Sciatic nerve (tissue), 2 donors: ENCODE data around the gene C6orf52. TPM values are rescaled to one million over a fixed set of nuclear protein-coding genes. Genes with fewer than 3 reads are reported as not detected.
"Not testable (repeated sequence)": the region's sequence is repeated elsewhere in the genome, so short reads cannot be mapped to it uniquely, and the experiment has no call there.

ENCODE experiments used
- ATAC-seq: fragments of 200-7000 bp; cut with Tn5 transposase; one replicate; pipeline ENCODE4 v1.9.1; 2020; ENCODE audit warnings: mild to moderate bottlenecking, moderate library complexity
- DNase-seq: peaks from one replicate; pipeline ENCODE4 v3.0.0-alpha.2; 2020; ENCODE audit warnings: low spot score
- intact Hi-C: fragments of 100-400 bp; cut with DNase I; formaldehyde crosslinking; loops from one replicate; pipeline ENCODE4 v1.14.2; 2022
- total RNA-seq: library from RNA; stranded (reverse); fragmentation: NEBNext Ultra II Directional; extraction: Animal tissue kit (Norgen Biotek cat#: 25700); gene quantifications from one replicate; pipeline ENCODE4 v1.2.1, GENCODE V29; 2021
- donor health status: DM: no; HTN: no; CAD: no.
- donor health status: DM: no; HTN: no; CAD: no.

Gene C6orf52
- total RNA-seq, 1 donor from 2014 or later, result 1.1 TPM

- ATAC-seq, result no peak
- DNase-seq, result no peak
- intact Hi-C loops, result no loop called here
Measured at GRCh38 chr6:10662207-10662606, 32.2 kb downstream of the C6orf52 start.

GRCh38 chr6:10660431-10661191 lies 33.8 kb downstream of the C6orf52 start:
- intact Hi-C loops, ATAC-seq, DNase-seq: not testable (repeated sequence)

DNA sequence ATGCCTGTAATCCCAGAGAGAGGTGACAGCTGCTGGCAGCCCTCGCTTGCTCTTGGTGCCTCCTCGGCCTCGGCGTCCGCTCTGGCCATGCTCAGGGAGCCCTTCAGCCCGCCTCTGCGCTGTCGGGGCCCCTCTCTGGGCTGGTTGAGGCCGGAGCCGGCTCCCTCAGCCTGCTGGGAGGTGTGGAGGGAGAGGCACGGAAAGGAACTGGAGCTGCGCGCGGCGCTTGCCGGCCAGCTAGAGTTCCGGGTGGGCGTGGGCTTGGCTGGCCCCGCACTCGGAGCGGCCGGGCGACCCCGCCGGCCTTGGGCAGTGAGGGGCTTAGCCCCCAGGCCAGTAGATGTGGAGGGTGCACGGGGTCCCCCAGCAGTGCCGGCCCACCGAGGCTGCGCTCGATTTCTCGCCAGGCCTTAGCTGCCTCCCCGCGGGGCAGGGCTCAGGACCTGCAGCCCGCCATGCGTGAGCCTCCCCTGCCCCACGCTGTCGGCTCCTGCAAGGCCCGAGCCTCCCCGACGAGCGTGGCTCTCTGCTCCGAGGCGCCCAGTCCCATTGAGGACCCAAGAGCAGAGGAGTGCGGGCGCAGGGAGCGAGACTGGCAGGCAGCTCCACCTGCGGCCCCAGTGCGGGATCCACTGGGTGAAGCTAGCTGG lies 34.6 kb downstream of the C6orf52 start:
- intact Hi-C loops, result loop anchor here (5.0 kb wide), 1 partner anchor 1657 kb away; no protein-coding TSS in a partner anchor
- no peak for ATAC-seq
- no peak for DNase-seq

- no peak for DNase-seq
- no peak for ATAC-seq
- intact Hi-C loops, result loop anchor here (5.0 kb wide), 1 partner anchor 1658 kb away; no protein-coding TSS in a partner anchor
Measured at GRCh38 chr6:10658910-10659698, 35.3 kb downstream of the C6orf52 start.

- intact Hi-C loops, result loop anchor here (5.0 kb wide), 1 partner anchor 1662 kb away; no protein-coding TSS in a partner anchor
- no peak for DNase-seq
- ATAC-seq, result no peak
Measured at GRCh38 chr6:10655508-10656055, 38.8 kb downstream of the C6orf52 start.

DNA sequence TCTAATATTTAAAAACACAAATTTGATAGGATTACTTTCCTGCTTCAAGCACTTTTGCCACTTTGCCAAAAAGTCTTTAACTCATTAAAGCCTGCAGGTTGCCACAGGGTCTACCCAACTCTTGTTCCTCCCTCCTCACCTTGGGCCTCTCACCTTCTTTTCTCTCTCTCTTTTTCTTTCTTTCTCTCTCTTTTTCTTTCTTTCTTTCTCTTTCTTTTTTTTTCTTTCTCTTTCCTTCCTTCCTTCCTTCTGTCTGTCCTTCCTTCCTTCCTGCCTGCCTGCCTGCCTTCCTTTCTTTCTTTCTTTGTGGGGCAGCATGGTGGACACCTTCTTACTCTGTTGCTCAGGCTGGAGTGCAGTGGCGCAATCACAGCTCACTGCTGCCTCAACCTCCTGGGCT lies 50.2 kb downstream of the C6orf52 start:
- DNase-seq (no peak), ATAC-seq (no peak)
- intact Hi-C loops, result no loop called here

DNA sequence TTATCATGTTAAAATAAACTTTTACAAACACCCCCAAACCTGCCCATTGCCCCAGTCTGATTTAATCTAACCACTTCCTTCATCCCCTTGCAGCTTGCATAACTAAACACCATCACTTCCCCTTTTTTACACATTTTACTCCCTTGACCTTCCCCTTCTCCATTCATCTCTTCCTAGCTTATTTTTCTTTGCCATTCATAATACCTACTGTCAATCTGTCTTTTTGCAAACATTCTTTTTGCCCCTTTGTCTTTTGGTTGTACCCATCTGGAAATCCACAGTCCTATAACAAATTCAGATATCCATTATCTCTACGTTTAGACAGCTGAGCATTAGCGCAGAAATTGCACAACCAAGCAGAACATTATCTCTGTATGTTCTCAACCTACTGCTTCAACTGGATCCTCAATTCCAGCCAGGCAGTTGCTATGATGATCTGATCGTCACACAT lies 51.2 kb downstream of the C6orf52 start:
- intact Hi-C loops, result no loop called here
- ATAC-seq (no peak), DNase-seq (no peak)

- intact Hi-C loops, result no loop called here
- ATAC-seq (no peak), DNase-seq (no peak)
Measured at GRCh38 chr6:10641528-10641927, 52.9 kb downstream of the C6orf52 start.

DNA sequence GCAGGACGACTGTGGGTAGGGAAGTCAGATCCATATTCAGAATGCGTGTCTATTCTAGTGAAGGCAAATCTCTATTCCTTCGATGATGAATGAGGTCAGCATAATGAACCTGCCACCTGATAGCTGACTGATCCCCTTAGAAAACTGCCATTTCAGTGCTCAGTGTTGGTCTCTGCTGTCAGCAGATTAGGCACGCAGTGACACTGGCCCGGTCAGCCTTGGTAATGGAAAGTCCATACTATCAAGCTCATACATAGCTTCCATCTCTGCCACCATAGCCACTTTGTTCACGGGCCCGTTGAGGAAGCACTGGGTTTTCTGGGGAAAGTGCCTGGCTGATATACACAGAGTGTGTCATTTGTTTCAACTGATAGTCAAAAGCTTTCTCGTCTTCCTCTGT lies 54.0 kb downstream of the C6orf52 start:
- no peak for DNase-seq
- intact Hi-C loops, result no loop called here
- no peak for ATAC-seq

DNA sequence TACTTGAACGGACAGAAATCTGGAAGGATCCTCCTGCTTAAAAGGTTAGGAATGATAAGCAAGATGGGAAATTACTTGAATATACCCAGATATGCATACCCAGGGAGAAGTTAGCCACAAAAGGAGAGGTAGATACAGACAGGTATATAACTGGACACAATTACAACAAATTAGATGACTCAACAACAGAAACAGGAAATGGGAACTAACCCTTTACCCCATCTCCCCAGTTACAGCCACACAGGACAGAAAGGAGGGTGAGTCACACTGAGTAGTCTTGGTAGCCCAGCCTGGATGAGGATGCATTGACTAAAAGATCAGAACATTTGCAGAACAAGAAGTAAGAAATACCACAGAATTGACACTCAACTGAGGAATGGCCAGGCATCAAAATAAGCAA lies 61.2 kb downstream of the C6orf52 start:
- no peak for DNase-seq
- intact Hi-C loops, result no loop called here
- no peak for ATAC-seq

DNA sequence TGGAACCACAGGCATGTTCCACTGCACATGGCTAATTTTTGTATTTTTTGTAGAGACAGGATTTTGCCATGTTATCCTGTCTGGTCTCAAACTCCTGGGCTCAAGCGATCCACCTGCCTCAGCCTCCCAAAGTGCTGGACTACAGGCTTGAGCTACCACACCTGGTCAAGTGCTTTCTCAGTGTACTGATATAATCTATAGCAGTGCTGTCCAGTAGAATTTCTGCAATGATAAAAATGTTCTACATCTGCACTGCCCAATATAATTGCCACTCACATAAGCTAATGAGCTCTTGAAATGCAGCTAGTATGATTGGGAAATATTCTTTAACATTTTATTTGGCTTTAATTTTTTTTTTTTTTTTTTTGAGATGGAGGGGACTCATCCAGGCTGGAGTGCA lies 64.2 kb downstream of the C6orf52 start:
- DNase-seq (no peak), ATAC-seq (no peak)
- intact Hi-C loops, result no loop called here

DNA sequence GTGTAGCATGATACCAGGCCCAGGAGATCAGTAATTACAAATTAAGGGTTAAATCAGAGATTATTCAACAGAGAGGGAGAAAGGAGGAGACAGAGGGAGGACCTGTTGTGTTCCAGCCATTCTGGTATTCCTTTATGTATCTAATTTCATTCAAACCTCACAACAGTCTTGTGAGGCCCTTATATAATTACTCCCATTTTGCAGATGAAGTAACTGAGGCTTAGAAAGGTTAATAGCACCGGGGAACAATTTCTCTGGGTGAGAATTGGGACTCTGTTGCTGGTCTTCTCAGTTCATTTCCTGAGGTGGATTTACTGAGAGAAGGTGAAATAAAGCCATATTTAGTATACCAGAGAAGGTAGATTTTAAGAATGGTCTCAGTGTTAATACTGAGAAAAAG lies 66.6 kb downstream of the C6orf52 start:
- intact Hi-C loops, result no loop called here
- ATAC-seq, result no peak
- DNase-seq, result no peak

- DNase-seq, result no peak
- intact Hi-C loops, result no loop called here
- no peak for ATAC-seq
Measured at GRCh38 chr6:10626154-10626741, 68.2 kb downstream of the C6orf52 start.

GRCh38 chr6:10624836-10625235 lies 69.6 kb downstream of the C6orf52 start:
- intact Hi-C loops, result no loop called here
- ATAC-seq (no peak), DNase-seq (no peak)

- no peak for DNase-seq
- intact Hi-C loops, result no loop called here
- ATAC-seq, result no peak
Measured at GRCh38 chr6:10621847-10622246, 72.6 kb downstream of the C6orf52 start.
